Measurements from ENCODE around the gene LRCOL1.
"Not testable (repeated sequence)": the region's sequence is repeated elsewhere in the genome, so short reads cannot be mapped to it uniquely, and the experiment has no call there.

DNA sequence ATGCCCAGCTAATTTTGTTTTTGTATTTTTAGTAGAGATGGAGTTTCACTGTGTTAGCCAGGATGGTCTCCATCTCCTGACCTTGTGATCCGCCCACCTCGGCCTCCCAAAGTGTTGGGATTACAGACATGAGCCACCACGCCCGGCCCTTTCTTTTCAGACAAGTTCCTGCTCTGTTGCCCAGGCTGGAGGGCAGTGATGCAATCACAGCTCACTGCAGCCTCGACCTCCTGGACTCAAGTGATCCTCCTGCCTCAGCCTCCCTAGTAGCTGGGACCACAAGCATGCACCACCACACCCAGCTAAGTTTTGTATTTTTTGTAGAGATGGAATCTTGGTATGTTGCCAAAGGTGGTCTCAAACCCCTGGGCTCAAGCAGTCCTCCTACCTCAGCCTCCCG, 10.9 kb downstream of the LRCOL1 start:
- TF ChIP-seq, protein P1, sequence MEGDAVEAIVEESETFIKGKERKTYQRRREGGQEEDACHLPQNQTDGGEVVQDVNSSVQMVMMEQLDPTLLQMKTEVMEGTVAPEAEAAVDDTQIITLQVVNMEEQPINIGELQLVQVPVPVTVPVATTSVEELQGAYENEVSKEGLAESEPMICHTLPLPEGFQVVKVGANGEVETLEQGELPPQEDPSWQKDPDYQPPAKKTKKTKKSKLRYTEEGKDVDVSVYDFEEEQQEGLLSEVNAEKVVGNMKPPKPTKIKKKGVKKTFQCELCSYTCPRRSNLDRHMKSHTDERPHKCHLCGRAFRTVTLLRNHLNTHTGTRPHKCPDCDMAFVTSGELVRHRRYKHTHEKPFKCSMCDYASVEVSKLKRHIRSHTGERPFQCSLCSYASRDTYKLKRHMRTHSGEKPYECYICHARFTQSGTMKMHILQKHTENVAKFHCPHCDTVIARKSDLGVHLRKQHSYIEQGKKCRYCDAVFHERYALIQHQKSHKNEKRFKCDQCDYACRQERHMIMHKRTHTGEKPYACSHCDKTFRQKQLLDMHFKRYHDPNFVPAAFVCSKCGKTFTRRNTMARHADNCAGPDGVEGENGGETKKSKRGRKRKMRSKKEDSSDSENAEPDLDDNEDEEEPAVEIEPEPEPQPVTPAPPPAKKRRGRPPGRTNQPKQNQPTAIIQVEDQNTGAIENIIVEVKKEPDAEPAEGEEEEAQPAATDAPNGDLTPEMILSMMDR (IDR thresholded peaks at IDR 0.05; ENCODE audit: low read length), result not testable (repeated sequence)
- TF ChIP-seq EZH2 (IDR thresholded peaks at IDR 0.05; ENCODE audit: borderline replicate concordance, low read length), result not testable (repeated sequence)
